Esophagus muscularis mucosa (tissue), 4 donors: ENCODE results near the gene PIK3R2. TPM values are rescaled to one million over a fixed set of nuclear protein-coding genes. Genes with fewer than 3 reads are reported as not detected.

Experiments
- DNase-seq: peaks from one replicate; pipeline ENCODE4 v3.0.0-alpha.2; 2017; ENCODE audit errors: extremely low spot score
- H3K27ac ChIP-seq, 4 donors: fragments of 200-600 bp; sonication (generic); replicated peaks in 1 of 4; 1 replicate in 3 of 4; 2 replicates in 1 of 4; pipeline ENCODE4 v1.5.1; 2016 to 2019; ENCODE audit warnings: mild to moderate bottlenecking in 1 of 4
- H3K27me3 ChIP-seq, 4 donors: fragments of 200-600 bp; sonication (generic); one replicate each; pipeline versions ENCODE4 v1.5.1 to v1.6.0; 2016 to 2019
- H3K36me3 ChIP-seq, 4 donors: fragments of 200-600 bp; sonication (generic); one replicate each; pipeline ENCODE4 v1.5.1; 2016 to 2019
- H3K4me1 ChIP-seq, 4 donors: fragments of 200-600 bp; sonication (generic); one replicate each; pipeline ENCODE4 v1.5.1; 2016 to 2019
- H3K4me3 ChIP-seq, 4 donors: fragments of 200-600 bp; sonication (generic); 1 replicate in 2 of 4; 2 replicates in 2 of 4; pipeline ENCODE4 v1.5.1; 2016 to 2019; ENCODE audit warnings: mild to moderate bottlenecking in 4 of 4, moderate library complexity in 1 of 4
- H3K9me3 ChIP-seq, 4 donors: fragments of 200-600 bp; sonication (generic); 1 replicate in 3 of 4; 2 replicates in 1 of 4; pipeline ENCODE4 v1.5.1; 2016 to 2019
- EP300 ChIP-seq: sonication (generic); formaldehyde crosslinking; IDR thresholded peaks from one replicate; pipeline ENCODE4 v1.6.1; 2017; ENCODE audit warnings: antibody characterized with exemption
- POLR2A ChIP-seq: fragments of 450-650 bp; IDR thresholded peaks from one replicate; pipeline ENCODE4 v1.6.1; 2017; ENCODE audit warnings: antibody characterized with exemption, moderate library complexity, mild to moderate bottlenecking, low read depth
- POLR2AphosphoS5 ChIP-seq, 2 donors: sonication (generic); formaldehyde crosslinking; IDR thresholded peaks; one replicate each; pipeline ENCODE4 v1.6.1; 2017; ENCODE audit warnings: antibody characterized with exemption in 2 of 2
- WGBS: methylation state at CpG from one replicate; pipeline ENCODE4 v1.1.5; 2018; 5-methylcytosine and 5-hydroxymethylcytosine counted together
- intact Hi-C: fragments of 100-400 bp; cut with DNase I; formaldehyde crosslinking; loops from one replicate; pipeline ENCODE4 v1.15.1; 2023
- total RNA-seq, 4 donors: library from RNA; depleted of rRNA; stranded (reverse); fragments of >200 nt; gene quantifications; one replicate each; pipeline versions ENCODE4 v1.1.0 to v1.2.1, GENCODE V29; 2016
- TF ChIP-seq, protein P1 (sequence below), 3 experiments: fragments of 200-600 bp in 2 of 3; fragments of 450-650 bp in 1 of 3; sonication (generic) in 2 of 3; IDR thresholded peaks; one replicate each; pipeline ENCODE4 v1.5.1; 2017 to 2019; ENCODE audit warnings: antibody characterized with exemption in 3 of 3, mild to moderate bottlenecking in 2 of 3, moderate library complexity in 1 of 3

The PIK3R2 gene
- total RNA-seq, 4 donors from 2014 or later, result 4.2 to 32.2 (median 19.4) TPM

GRCh38 chr19:18122424-18122823 is 30.5 kb upstream of the PIK3R2 start:
- Histone ChIP-seq H3K27ac (peak overlapping the region in 1 of 4 donors; percentile 42), H3K9me3 (no peaks in the 10 kb centered on the region), H3K4me1 (peaks cover 13 to 26% (median 20%) of the 10 kb centered on the region in 4 donors), H3K36me3 (peaks cover 0 to 55% (median 20%) of the 10 kb centered on the region in 4 donors), H3K27me3 (no peaks in the 10 kb centered on the region), H3K4me3 (no peak overlapping the region)
- intact Hi-C loops, result no loop called here
- 89% methylated on average over 7 of the region's 7 CpGs for WGBS
- TF ChIP-seq POLR2A, result no peak
- TF ChIP-seq, protein P1, sequence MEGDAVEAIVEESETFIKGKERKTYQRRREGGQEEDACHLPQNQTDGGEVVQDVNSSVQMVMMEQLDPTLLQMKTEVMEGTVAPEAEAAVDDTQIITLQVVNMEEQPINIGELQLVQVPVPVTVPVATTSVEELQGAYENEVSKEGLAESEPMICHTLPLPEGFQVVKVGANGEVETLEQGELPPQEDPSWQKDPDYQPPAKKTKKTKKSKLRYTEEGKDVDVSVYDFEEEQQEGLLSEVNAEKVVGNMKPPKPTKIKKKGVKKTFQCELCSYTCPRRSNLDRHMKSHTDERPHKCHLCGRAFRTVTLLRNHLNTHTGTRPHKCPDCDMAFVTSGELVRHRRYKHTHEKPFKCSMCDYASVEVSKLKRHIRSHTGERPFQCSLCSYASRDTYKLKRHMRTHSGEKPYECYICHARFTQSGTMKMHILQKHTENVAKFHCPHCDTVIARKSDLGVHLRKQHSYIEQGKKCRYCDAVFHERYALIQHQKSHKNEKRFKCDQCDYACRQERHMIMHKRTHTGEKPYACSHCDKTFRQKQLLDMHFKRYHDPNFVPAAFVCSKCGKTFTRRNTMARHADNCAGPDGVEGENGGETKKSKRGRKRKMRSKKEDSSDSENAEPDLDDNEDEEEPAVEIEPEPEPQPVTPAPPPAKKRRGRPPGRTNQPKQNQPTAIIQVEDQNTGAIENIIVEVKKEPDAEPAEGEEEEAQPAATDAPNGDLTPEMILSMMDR (IDR thresholded peaks at IDR 0.05), result no peak
- no peak for TF ChIP-seq POLR2AphosphoS5 (IDR thresholded peaks at IDR 0.05)
- no peak for TF ChIP-seq EP300
- DNase-seq, result no peak

- peak overlapping the region in 1 of 4 donors; percentile 42 for H3K27ac ChIP-seq
- peaks cover 11 to 20% (median 16%) of the 10 kb centered on the region in 4 donors for H3K4me1 ChIP-seq
- TF ChIP-seq EP300 (no peak), POLR2AphosphoS5 (IDR thresholded peaks at IDR 0.05) (peak in 1 of 2 donors; percentile 33)
- intact Hi-C loops, result no loop called here
- no peaks in the 10 kb centered on the region for H3K9me3 ChIP-seq
- peaks cover 0 to 62% (median 23%) of the 10 kb centered on the region in 4 donors for H3K36me3 ChIP-seq
- no peak overlapping the region for H3K4me3 ChIP-seq
- 70% methylated on average over 26 of the region's 27 CpGs for WGBS
- DNase-seq, result no peak
- H3K27me3 ChIP-seq, result no peaks in the 10 kb centered on the region
These were observed 29.8 kb upstream of the PIK3R2 start for GRCh38 chr19:18122860-18123795.

GRCh38 chr19:18123819-18124218 is 29.1 kb upstream of the PIK3R2 start:
- H3K4me3 ChIP-seq, result no peak overlapping the region
- H3K27ac ChIP-seq, result peak overlapping the region in 1 of 4 donors; percentile 42
- peaks cover 0 to 69% (median 29%) of the 10 kb centered on the region in 4 donors for H3K36me3 ChIP-seq
- intact Hi-C loops, result no loop called here
- no peaks in the 10 kb centered on the region for H3K27me3 ChIP-seq
- no peaks in the 10 kb centered on the region for H3K9me3 ChIP-seq
- WGBS, result 92% methylated on average over 25 of the region's 26 CpGs
- H3K4me1 ChIP-seq, result peaks cover 4 to 14% (median 9%) of the 10 kb centered on the region in 4 donors
- DNase-seq, result no peak
- TF ChIP-seq POLR2A (no peak), EP300 (no peak)

- no peak overlapping the region for H3K4me3 ChIP-seq
- TF ChIP-seq EP300, result no peak
- no peak for TF ChIP-seq POLR2AphosphoS5 (IDR thresholded peaks at IDR 0.05)
- TF ChIP-seq, protein P1 (IDR thresholded peaks at IDR 0.05), result no peak
- TF ChIP-seq POLR2A, result no peak
- H3K4me1 ChIP-seq, result peaks cover 0 to 3% (median 0%) of the 10 kb centered on the region in 4 donors
- H3K36me3 ChIP-seq, result peaks cover 9 to 87% (median 43%) of the 10 kb centered on the region in 4 donors
- H3K27ac ChIP-seq, result no peak overlapping the region
- whole genome bisulfite sequencing, result 96% methylated on average over 2 of the region's 2 CpGs
- DNase-seq, result no peak
- no peaks in the 10 kb centered on the region for H3K9me3 ChIP-seq
- H3K27me3 ChIP-seq, result no peaks in the 10 kb centered on the region
- intact Hi-C loops, result no loop called here
These were observed 26.9 kb upstream of the PIK3R2 start for GRCh38 chr19:18126097-18126496.

- Histone ChIP-seq H3K9me3 (no peaks in the 10 kb centered on the region), H3K36me3 (peaks cover 17 to 88% (median 53%) of the 10 kb centered on the region in 4 donors), H3K4me1 (peaks cover 0 to 3% (median 0%) of the 10 kb centered on the region in 4 donors), H3K27ac (no peak overlapping the region), H3K27me3 (no peaks in the 10 kb centered on the region), H3K4me3 (no peak overlapping the region)
- intact Hi-C loops, result no loop called here
- 100% methylated on average over 1 of the region's 3 CpGs for WGBS
- TF ChIP-seq EP300 (no peak), POLR2AphosphoS5 (IDR thresholded peaks at IDR 0.05) (no peak), POLR2A (no peak)
- TF ChIP-seq, protein P1 (IDR thresholded peaks at IDR 0.05), result no peak
- no peak for DNase-seq
These were observed 24.9 kb upstream of the PIK3R2 start for GRCh38 chr19:18128044-18128443.
